ENCODE data around the gene LRPPRC. TPM values are rescaled to one million over a fixed set of nuclear protein-coding genes. Genes with fewer than 3 reads are reported as not detected.
A peak's percentile ranks its signal among the peaks of the same experiment; 100 is the strongest.
"Not testable (repeated sequence)": the region's sequence is repeated elsewhere in the genome, so short reads cannot be mapped to it uniquely, and the experiment has no call there.

The LRPPRC gene
- total RNA-seq (52.7 TPM), polyA plus RNA-seq (34.8 TPM)
- long read RNA-seq, donor 1, full-length matches to known transcripts, result 1 of 1 reads
- long read RNA-seq, donor 1, partial matches to known transcripts, result 0 of 1 reads
- long read RNA-seq, donor 1, other reads (novel, unspliced or antisense), result 0 of 1 reads
- long read RNA-seq, donor 2, full-length matches to known transcripts, result 21 of 82 reads
- long read RNA-seq, donor 2, partial matches to known transcripts, result 61 of 82 reads
- long read RNA-seq, donor 2, other reads (novel, unspliced or antisense), result 0 of 82 reads
- long read RNA-seq, donor 3, full-length matches to known transcripts, result 9 of 65 reads
- long read RNA-seq, donor 3, partial matches to known transcripts, result 56 of 65 reads
- long read RNA-seq, donor 3, other reads (novel, unspliced or antisense), result 0 of 65 reads
- long read RNA-seq, donor 4, full-length matches to known transcripts, result 5 of 38 reads
- long read RNA-seq, donor 4, partial matches to known transcripts, result 33 of 38 reads
- long read RNA-seq, donor 4, other reads (novel, unspliced or antisense), result 0 of 38 reads
- long read RNA-seq, donor 5, full-length matches to known transcripts, result 15 of 81 reads
- long read RNA-seq, donor 5, partial matches to known transcripts, result 66 of 81 reads
- long read RNA-seq, donor 5, other reads (novel, unspliced or antisense), result 0 of 81 reads
- long read RNA-seq, donor 6, full-length matches to known transcripts, result 6 of 35 reads
- long read RNA-seq, donor 6, partial matches to known transcripts, result 29 of 35 reads
- long read RNA-seq, donor 6, other reads (novel, unspliced or antisense), result 0 of 35 reads
- long read RNA-seq, donor 7, full-length matches to known transcripts, result 18 of 56 reads
- long read RNA-seq, donor 7, partial matches to known transcripts, result 38 of 56 reads
- long read RNA-seq, donor 7, other reads (novel, unspliced or antisense), result 0 of 56 reads
- long read RNA-seq, donor 8, full-length matches to known transcripts, result 9 of 19 reads
- long read RNA-seq, donor 8, partial matches to known transcripts, result 10 of 19 reads
- long read RNA-seq, donor 8, other reads (novel, unspliced or antisense), result 0 of 19 reads
- long read RNA-seq, donor 9, full-length matches to known transcripts, result 1 of 10 reads
- long read RNA-seq, donor 9, partial matches to known transcripts, result 9 of 10 reads
- long read RNA-seq, donor 9, other reads (novel, unspliced or antisense), result 0 of 10 reads
- long read RNA-seq, donor 10, full-length matches to known transcripts, result 6 of 20 reads
- long read RNA-seq, donor 10, partial matches to known transcripts, result 14 of 20 reads
- long read RNA-seq, donor 10, other reads (novel, unspliced or antisense), result 0 of 20 reads

- H3K27ac ChIP-seq (ENCODE audit: low read depth in 1 of 2, low read length in 1 of 2), result peak within 1 kb of the TSS; percentile 85 to 92
Measured at GRCh38 chr2:43995733-43996533, at the start of gene LRPPRC. TSS of gene LRPPRC (minus strand) at chr2:43995989. CDS start at chr2:43995947, 42 bp downstream.

GRCh38 chr2:44045061-44045460 is 49.3 kb upstream of the LRPPRC start:
- H3K9me3 ChIP-seq (ENCODE audit: control insufficient read depth in 2 of 2, insufficient read depth in 1 of 2, low read length in 1 of 2), result no peaks in the 10 kb centered on the region
- H3K36me3 ChIP-seq (ENCODE audit: control insufficient read depth in 2 of 2, insufficient read depth in 2 of 2, low read length in 1 of 2), result no peaks in the 10 kb centered on the region
- H3K27ac ChIP-seq (ENCODE audit: low read depth in 1 of 2, low read length in 1 of 2), result no peak overlapping the region
- H3K4me1 ChIP-seq (ENCODE audit: control insufficient read depth in 2 of 2, insufficient read depth in 2 of 2, low read length in 2 of 2), result peaks cover 0 to 6% of the 10 kb centered on the region in 2 donors
- DNase-seq (ENCODE audit: low read depth in 6 of 9, low spot score in 9 of 9), result no peak
- no peak overlapping the region for H3K4me3 ChIP-seq (ENCODE audit: low read length in 2 of 2)
- peaks cover 0 to 2% of the 10 kb centered on the region in 2 donors for H3K27me3 ChIP-seq (ENCODE audit: control insufficient read depth in 2 of 2, insufficient read depth in 1 of 2, low read length in 1 of 2)
- 90% methylated on average over 3 of the region's 3 CpGs for WGBS

More at GRCh38 chr2:43995733-43996533, at the start of gene LRPPRC:
- Histone ChIP-seq H3K4me1 (ENCODE audit: control insufficient read depth in 2 of 2, insufficient read depth in 2 of 2, low read length in 2 of 2) (peaks cover 5 to 9% of the 10 kb centered on the region in 2 donors), H3K4me3 (ENCODE audit: low read length in 2 of 2) (peak within 1 kb of the TSS; percentile 77 to 82), H3K36me3 (ENCODE audit: control insufficient read depth in 2 of 2, insufficient read depth in 2 of 2, low read length in 1 of 2) (peaks cover 6 to 26% of the 10 kb centered on the region in 2 donors), H3K9me3 (ENCODE audit: control insufficient read depth in 2 of 2, insufficient read depth in 1 of 2, low read length in 1 of 2) (peaks cover 0 to 4% of the 10 kb centered on the region in 2 donors), H3K27me3 (ENCODE audit: control insufficient read depth in 2 of 2, insufficient read depth in 1 of 2, low read length in 1 of 2) (no peaks in the 10 kb centered on the region)
- DNase-seq (ENCODE audit: low read depth in 6 of 9, low spot score in 9 of 9), result peak; percentile 83 to 97 (median 90)
- under 1% methylated on average over 64 of the region's 64 CpGs for WGBS

GRCh38 chr2:44044281-44044720 is 48.5 kb upstream of the LRPPRC start:
- Histone ChIP-seq H3K4me3 (ENCODE audit: low read length in 2 of 2) (no peak overlapping the region), H3K4me1 (ENCODE audit: control insufficient read depth in 2 of 2, insufficient read depth in 2 of 2, low read length in 2 of 2) (peaks cover 0 to 6% of the 10 kb centered on the region in 2 donors), H3K27me3 (ENCODE audit: control insufficient read depth in 2 of 2, insufficient read depth in 1 of 2, low read length in 1 of 2) (peaks cover 0 to 2% of the 10 kb centered on the region in 2 donors), H3K9me3 (ENCODE audit: control insufficient read depth in 2 of 2, insufficient read depth in 1 of 2, low read length in 1 of 2) (no peaks in the 10 kb centered on the region), H3K27ac (ENCODE audit: low read depth in 1 of 2, low read length in 1 of 2) (no peak overlapping the region), H3K36me3 (ENCODE audit: control insufficient read depth in 2 of 2, insufficient read depth in 2 of 2, low read length in 1 of 2) (no peaks in the 10 kb centered on the region)
- peak; percentile 36 to 81 (median 62) for DNase-seq (ENCODE audit: low read depth in 6 of 9, low spot score in 9 of 9)
- WGBS, result 10% methylated on average over 10 of the region's 10 CpGs

- H3K27ac ChIP-seq (ENCODE audit: low read depth in 1 of 2, low read length in 1 of 2), result no peak overlapping the region
- no peaks in the 10 kb centered on the region for H3K36me3 ChIP-seq (ENCODE audit: control insufficient read depth in 2 of 2, insufficient read depth in 2 of 2, low read length in 1 of 2)
- no peak for DNase-seq (ENCODE audit: low read depth in 6 of 9, low spot score in 9 of 9)
- 95% methylated on average over 3 of the region's 3 CpGs for WGBS
- H3K27me3 ChIP-seq (ENCODE audit: control insufficient read depth in 2 of 2, insufficient read depth in 1 of 2, low read length in 1 of 2), result no peaks in the 10 kb centered on the region
- H3K4me3 ChIP-seq (ENCODE audit: low read length in 2 of 2), result no peak overlapping the region
- H3K9me3 ChIP-seq (ENCODE audit: control insufficient read depth in 2 of 2, insufficient read depth in 1 of 2, low read length in 1 of 2), result no peaks in the 10 kb centered on the region
- peaks cover 0 to 6% of the 10 kb centered on the region in 2 donors for H3K4me1 ChIP-seq (ENCODE audit: control insufficient read depth in 2 of 2, insufficient read depth in 2 of 2, low read length in 2 of 2)
Measured at GRCh38 chr2:44040365-44040764, 44.6 kb upstream of the LRPPRC start.

- Histone ChIP-seq H3K27me3 (ENCODE audit: control insufficient read depth in 2 of 2, insufficient read depth in 1 of 2, low read length in 1 of 2) (no peaks in the 10 kb centered on the region), H3K27ac (ENCODE audit: low read depth in 1 of 2, low read length in 1 of 2) (no peak overlapping the region), H3K36me3 (ENCODE audit: control insufficient read depth in 2 of 2, insufficient read depth in 2 of 2, low read length in 1 of 2) (no peaks in the 10 kb centered on the region), H3K4me1 (ENCODE audit: control insufficient read depth in 2 of 2, insufficient read depth in 2 of 2, low read length in 2 of 2) (no peaks in the 10 kb centered on the region), H3K9me3 (ENCODE audit: control insufficient read depth in 2 of 2, insufficient read depth in 1 of 2, low read length in 1 of 2) (no peaks in the 10 kb centered on the region), H3K4me3 (ENCODE audit: low read length in 2 of 2) (no peak overlapping the region)
- 86% methylated on average over 6 of the region's 6 CpGs for WGBS
- no peak for DNase-seq (ENCODE audit: low read depth in 6 of 9, low spot score in 9 of 9)
Measured at GRCh38 chr2:44038277-44038676, 42.5 kb upstream of the LRPPRC start.

GRCh38 chr2:44037221-44037620 is 41.4 kb upstream of the LRPPRC start:
- no peak overlapping the region for H3K4me3 ChIP-seq (ENCODE audit: low read length in 2 of 2)
- no peaks in the 10 kb centered on the region for H3K9me3 ChIP-seq (ENCODE audit: control insufficient read depth in 2 of 2, insufficient read depth in 1 of 2, low read length in 1 of 2)
- DNase-seq (ENCODE audit: low read depth in 6 of 9, low spot score in 9 of 9), result no peak
- H3K27me3 ChIP-seq (ENCODE audit: control insufficient read depth in 2 of 2, insufficient read depth in 1 of 2, low read length in 1 of 2), result no peaks in the 10 kb centered on the region
- 98% methylated on average over 2 of the region's 2 CpGs for WGBS
- no peaks in the 10 kb centered on the region for H3K36me3 ChIP-seq (ENCODE audit: control insufficient read depth in 2 of 2, insufficient read depth in 2 of 2, low read length in 1 of 2)
- no peak overlapping the region for H3K27ac ChIP-seq (ENCODE audit: low read depth in 1 of 2, low read length in 1 of 2)
- H3K4me1 ChIP-seq (ENCODE audit: control insufficient read depth in 2 of 2, insufficient read depth in 2 of 2, low read length in 2 of 2), result no peaks in the 10 kb centered on the region

GRCh38 chr2:44033947-44034346 is 38.2 kb upstream of the LRPPRC start:
- Histone ChIP-seq H3K36me3 (ENCODE audit: control insufficient read depth in 2 of 2, insufficient read depth in 2 of 2, low read length in 1 of 2) (no peaks in the 10 kb centered on the region), H3K9me3 (ENCODE audit: control insufficient read depth in 2 of 2, insufficient read depth in 1 of 2, low read length in 1 of 2) (no peaks in the 10 kb centered on the region), H3K27me3 (ENCODE audit: control insufficient read depth in 2 of 2, insufficient read depth in 1 of 2, low read length in 1 of 2) (no peaks in the 10 kb centered on the region), H3K4me1 (ENCODE audit: control insufficient read depth in 2 of 2, insufficient read depth in 2 of 2, low read length in 2 of 2) (no peaks in the 10 kb centered on the region), H3K27ac (ENCODE audit: low read depth in 1 of 2, low read length in 1 of 2) (no peak overlapping the region), H3K4me3 (ENCODE audit: low read length in 2 of 2) (no peak overlapping the region)
- DNase-seq (ENCODE audit: low read depth in 6 of 9, low spot score in 9 of 9), result no peak

GRCh38 chr2:44027076-44027475 is 31.3 kb upstream of the LRPPRC start:
- DNase-seq (ENCODE audit: low read depth in 6 of 9, low spot score in 9 of 9); H3K4me1 ChIP-seq (ENCODE audit: control insufficient read depth in 2 of 2, insufficient read depth in 2 of 2, low read length in 2 of 2); H3K9me3 ChIP-seq (ENCODE audit: control insufficient read depth in 2 of 2, insufficient read depth in 1 of 2, low read length in 1 of 2); H3K27ac ChIP-seq (ENCODE audit: low read depth in 1 of 2, low read length in 1 of 2); H3K4me3 ChIP-seq (ENCODE audit: low read length in 2 of 2); H3K36me3 ChIP-seq (ENCODE audit: control insufficient read depth in 2 of 2, insufficient read depth in 2 of 2, low read length in 1 of 2); H3K27me3 ChIP-seq (ENCODE audit: control insufficient read depth in 2 of 2, insufficient read depth in 1 of 2, low read length in 1 of 2): not testable (repeated sequence)
- 92% methylated on average over 4 of the region's 4 CpGs for WGBS
